Cardiac muscle cell (in vitro differentiated cells and primary cell): ENCODE data around the gene C1orf94. TPM values are rescaled to one million over a fixed set of nuclear protein-coding genes. Genes with fewer than 3 reads are reported as not detected.

Source experiments
- DNase-seq, 2 donors: peaks; one replicate each; pipeline versions ENCODE4 v3.0.0 to v3.0.0-alpha.2; 2010 to 2017; ENCODE audit warnings: low read depth in 1 of 2, low spot score in 1 of 2
- H3K27ac ChIP-seq: fragments of 200-600 bp; sonication (generic); 2 replicates; pipeline ENCODE4 v1.5.1; 2016
- H3K27me3 ChIP-seq: fragments of 200-600 bp; sonication (generic); 2 replicates; pipeline ENCODE4 v1.6.0; 2016; ENCODE audit warnings: control low read depth
- H3K36me3 ChIP-seq: fragments of 200-600 bp; sonication (generic); 2 replicates; pipeline ENCODE4 v1.5.1; 2016; ENCODE audit warnings: control low read depth
- H3K4me1 ChIP-seq: fragments of 200-600 bp; sonication (generic); 2 replicates; pipeline ENCODE4 v1.8.1; 2017; ENCODE audit warnings: low read depth, mild to moderate bottlenecking, mixed run types
- H3K4me3 ChIP-seq: fragments of 200-600 bp; sonication (generic); 2 replicates; pipeline ENCODE4 v1.5.1; 2016; ENCODE audit warnings: mild to moderate bottlenecking
- H3K9me3 ChIP-seq: fragments of 200-600 bp; sonication (generic); 2 replicates; pipeline ENCODE4 v1.5.1; 2017; ENCODE audit warnings: low read depth, mild to moderate bottlenecking, control low read depth
- polyA plus RNA-seq: library from polyadenylated mRNA; unstranded; fragments of >200 nt; fragmentation: Nextera tagmentation; extraction: Ambion mirVana; gene quantifications from 2 replicates; pipeline ENCODE4 v1.2.1, GENCODE V29; 2016
- total RNA-seq: library from RNA; depleted of rRNA; stranded (reverse); fragments of >200 nt; gene quantifications from 2 replicates; pipeline ENCODE4 v1.2.3, GENCODE V29; 2016
- TF ChIP-seq, protein P1 (sequence below): IDR thresholded peaks from 2 replicates; pipeline ENCODE4 v1.5.1; 2012; ENCODE audit warnings: low read depth, mild to moderate bottlenecking, low read length

The C1orf94 gene
- total and polyA plus RNA-seq, 2 experiments from 2014 or later, result not detected

GRCh38 chr1:34131396-34132160 lies 45.1 kb upstream of the C1orf94 start:
- no peak overlapping the region for H3K4me3 ChIP-seq
- no peaks in the 10 kb centered on the region for H3K4me1 ChIP-seq
- no peak for DNase-seq
- TF ChIP-seq, protein P1, sequence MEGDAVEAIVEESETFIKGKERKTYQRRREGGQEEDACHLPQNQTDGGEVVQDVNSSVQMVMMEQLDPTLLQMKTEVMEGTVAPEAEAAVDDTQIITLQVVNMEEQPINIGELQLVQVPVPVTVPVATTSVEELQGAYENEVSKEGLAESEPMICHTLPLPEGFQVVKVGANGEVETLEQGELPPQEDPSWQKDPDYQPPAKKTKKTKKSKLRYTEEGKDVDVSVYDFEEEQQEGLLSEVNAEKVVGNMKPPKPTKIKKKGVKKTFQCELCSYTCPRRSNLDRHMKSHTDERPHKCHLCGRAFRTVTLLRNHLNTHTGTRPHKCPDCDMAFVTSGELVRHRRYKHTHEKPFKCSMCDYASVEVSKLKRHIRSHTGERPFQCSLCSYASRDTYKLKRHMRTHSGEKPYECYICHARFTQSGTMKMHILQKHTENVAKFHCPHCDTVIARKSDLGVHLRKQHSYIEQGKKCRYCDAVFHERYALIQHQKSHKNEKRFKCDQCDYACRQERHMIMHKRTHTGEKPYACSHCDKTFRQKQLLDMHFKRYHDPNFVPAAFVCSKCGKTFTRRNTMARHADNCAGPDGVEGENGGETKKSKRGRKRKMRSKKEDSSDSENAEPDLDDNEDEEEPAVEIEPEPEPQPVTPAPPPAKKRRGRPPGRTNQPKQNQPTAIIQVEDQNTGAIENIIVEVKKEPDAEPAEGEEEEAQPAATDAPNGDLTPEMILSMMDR, result no peak
- no peaks in the 10 kb centered on the region for H3K9me3 ChIP-seq
- H3K27me3 ChIP-seq, result no peaks in the 10 kb centered on the region
- no peak overlapping the region for H3K27ac ChIP-seq
- H3K36me3 ChIP-seq, result no peaks in the 10 kb centered on the region

- no peak for DNase-seq
- Histone ChIP-seq H3K9me3 (no peaks in the 10 kb centered on the region), H3K27ac (no peak overlapping the region), H3K36me3 (no peaks in the 10 kb centered on the region), H3K4me3 (no peak overlapping the region), H3K27me3 (no peaks in the 10 kb centered on the region), H3K4me1 (no peaks in the 10 kb centered on the region)
- TF ChIP-seq, protein P1, result no peak
Observed at GRCh38 chr1:34132161-34132420, 44.6 kb upstream of the C1orf94 start.

- no peaks in the 10 kb centered on the region for H3K36me3 ChIP-seq
- TF ChIP-seq, protein P1, result no peak
- no peaks in the 10 kb centered on the region for H3K9me3 ChIP-seq
- no peaks in the 10 kb centered on the region for H3K4me1 ChIP-seq
- no peak overlapping the region for H3K4me3 ChIP-seq
- H3K27ac ChIP-seq, result no peak overlapping the region
- no peaks in the 10 kb centered on the region for H3K27me3 ChIP-seq
- DNase-seq, result no peak
Observed at GRCh38 chr1:34137411-34137810, 39.3 kb upstream of the C1orf94 start.

DNA sequence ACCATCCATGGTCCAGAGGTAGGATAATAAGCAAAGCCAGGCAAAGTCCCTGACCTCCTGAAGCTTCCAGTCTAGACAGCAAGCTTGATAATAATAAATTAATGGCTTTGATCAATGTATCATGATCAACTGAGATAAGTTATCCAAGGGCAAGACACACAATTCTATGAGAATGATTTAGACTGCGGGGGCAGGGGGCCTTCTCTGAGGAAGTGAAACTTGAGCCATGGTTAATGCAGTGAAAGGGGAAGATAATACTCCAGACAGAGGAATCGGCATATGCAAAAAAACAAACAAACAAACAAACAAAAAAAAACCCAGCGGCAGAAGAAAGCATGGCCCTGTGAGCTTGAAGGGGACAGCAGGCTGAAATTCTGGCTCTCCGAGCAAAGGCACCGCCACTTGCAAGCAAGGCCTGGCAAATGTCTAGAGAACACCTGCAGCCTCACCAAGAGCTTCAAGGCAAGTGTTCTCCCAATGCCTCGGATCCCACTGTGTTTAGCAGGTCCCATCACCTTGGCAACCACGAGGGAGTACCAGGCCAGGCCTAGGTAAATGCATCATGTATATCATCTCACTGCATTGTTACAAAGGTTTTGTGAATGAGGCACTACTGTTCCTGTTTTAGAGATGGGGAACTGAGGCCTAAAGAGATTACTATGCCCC lies 36.6 kb upstream of the C1orf94 start:
- H3K27me3 ChIP-seq, result no peaks in the 10 kb centered on the region
- no peak for DNase-seq

DNA sequence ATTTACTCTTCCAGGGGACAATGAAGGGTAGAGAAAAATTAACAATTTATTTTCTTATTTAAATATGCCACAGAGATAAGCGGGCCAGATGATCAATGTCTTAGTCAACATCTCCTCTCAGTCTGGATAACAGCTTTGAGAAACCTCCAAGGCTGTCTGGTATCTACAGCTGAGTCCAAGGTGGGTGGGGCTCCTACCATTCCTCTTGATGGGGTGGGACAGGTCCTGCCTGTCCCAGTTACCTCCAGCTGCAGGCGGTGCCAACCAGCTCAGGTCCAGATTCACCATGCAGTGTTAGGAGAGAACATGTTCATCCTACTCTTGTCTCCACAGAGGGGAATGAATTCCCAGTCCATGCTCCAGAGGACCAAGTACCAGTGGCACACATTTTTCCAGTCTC lies 32.7 kb upstream of the C1orf94 start:
- H3K36me3 ChIP-seq, result no peaks in the 10 kb centered on the region

More for the DNA sequence above, 36.6 kb upstream of the C1orf94 start:
- Histone ChIP-seq H3K4me3 (no peak overlapping the region), H3K4me1 (no peaks in the 10 kb centered on the region), H3K27ac (no peak overlapping the region), H3K9me3 (no peaks in the 10 kb centered on the region), H3K36me3 (no peaks in the 10 kb centered on the region)
- TF ChIP-seq, protein P1, result no peak

More for the DNA sequence above, 32.7 kb upstream of the C1orf94 start:
- no peaks in the 10 kb centered on the region for H3K27me3 ChIP-seq
- no peaks in the 10 kb centered on the region for H3K9me3 ChIP-seq
- DNase-seq, result no peak
- TF ChIP-seq, protein P1, result no peak
- no peak overlapping the region for H3K4me3 ChIP-seq
- no peaks in the 10 kb centered on the region for H3K4me1 ChIP-seq
- H3K27ac ChIP-seq, result no peak overlapping the region
